ENCODE measurements around the gene ZNF200.
A peak's percentile ranks its signal among the peaks of the same experiment; 100 is the strongest.
"Not testable (repeated sequence)": the region's sequence is repeated elsewhere in the genome, so short reads cannot be mapped to it uniquely, and the experiment has no call there.

The ZNF200 gene

DNA sequence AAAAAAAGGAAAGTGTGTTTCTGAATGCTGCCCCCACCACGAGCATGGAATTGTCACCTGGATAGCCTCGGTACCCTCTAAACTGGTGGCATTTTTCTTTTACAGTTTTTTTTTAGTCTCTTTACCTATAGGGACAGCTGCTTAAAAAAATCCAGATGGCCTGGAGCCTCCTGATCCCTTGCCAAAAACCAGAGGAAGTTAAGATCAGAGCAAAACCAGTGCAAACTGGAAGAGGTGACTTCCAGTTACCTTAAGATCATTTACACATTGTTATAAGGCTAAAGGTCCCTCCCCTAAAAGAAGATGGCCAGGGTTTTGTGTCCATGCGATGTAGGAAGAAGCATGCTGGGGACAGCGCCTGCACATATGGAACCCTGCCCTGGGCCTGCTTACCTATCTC lies 18.0 kb upstream of the ZNF200 start:
- no peak for DNase-seq (ENCODE audit: low read depth in 2 of 2)

DNA sequence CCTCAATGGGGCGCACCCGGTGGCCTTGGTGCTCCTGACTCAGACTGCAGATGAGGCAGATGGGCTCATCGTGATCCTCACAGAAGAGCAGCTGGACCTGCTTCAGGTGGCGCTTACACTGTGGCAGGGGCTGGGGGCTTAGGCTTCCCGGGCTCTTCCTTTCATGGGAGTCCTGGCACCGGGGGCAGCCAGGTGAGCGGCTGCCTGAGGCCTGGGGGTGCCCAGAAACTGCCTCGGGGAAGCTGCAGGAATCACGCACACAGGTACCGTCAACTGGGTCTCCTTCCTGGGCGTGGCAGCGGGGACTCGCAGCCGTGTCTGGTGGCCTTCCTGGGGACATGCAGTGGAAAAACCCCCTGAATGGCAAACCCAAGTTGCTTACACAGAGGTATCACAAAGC lies 14.5 kb upstream of the ZNF200 start:
- no peak for DNase-seq (ENCODE audit: low read depth in 2 of 2)

DNA sequence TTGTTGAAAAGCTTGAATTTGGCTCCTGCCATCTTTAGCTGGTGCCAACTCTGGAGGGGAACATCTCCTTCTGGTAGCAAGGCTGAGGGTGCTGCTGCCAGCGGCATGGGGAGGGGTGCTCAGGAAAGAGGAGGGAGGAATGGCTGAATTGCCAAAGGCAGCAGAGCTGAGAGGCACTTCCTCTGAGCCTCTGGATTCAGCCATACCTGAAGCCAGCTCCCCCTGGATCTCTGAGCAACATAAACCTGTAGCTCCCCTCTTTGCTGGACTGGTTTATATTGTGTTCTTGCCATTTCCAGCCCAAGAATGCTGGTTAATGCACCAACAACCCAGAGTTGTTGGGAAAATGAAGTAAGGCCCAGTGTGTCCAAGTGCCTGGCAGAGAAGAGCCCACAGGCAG lies 14.1 kb upstream of the ZNF200 start:
- DNase-seq (ENCODE audit: low read depth in 2 of 2) = no peak

DNA sequence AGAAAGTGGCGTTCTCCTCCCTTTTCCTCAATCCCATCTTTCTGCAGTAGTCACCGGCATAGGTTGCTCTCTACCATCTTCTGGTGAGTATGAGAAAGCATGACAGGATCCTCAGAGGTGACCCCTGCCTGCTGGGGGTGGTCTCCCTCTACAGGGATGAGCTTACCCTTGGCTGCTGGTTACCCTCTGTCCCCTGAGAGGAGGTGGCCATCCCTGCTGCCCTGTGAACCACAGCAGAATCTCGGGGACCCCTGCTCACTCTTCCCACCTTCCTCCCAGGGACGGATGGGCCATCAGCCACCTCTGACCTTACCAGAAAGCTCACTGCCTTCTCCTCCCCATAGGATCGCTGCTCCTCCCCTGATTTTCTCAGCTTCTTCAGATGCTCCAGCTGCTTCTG lies 13.6 kb upstream of the ZNF200 start:
- DNase-seq (ENCODE audit: low read depth in 2 of 2) = no peak

DNA sequence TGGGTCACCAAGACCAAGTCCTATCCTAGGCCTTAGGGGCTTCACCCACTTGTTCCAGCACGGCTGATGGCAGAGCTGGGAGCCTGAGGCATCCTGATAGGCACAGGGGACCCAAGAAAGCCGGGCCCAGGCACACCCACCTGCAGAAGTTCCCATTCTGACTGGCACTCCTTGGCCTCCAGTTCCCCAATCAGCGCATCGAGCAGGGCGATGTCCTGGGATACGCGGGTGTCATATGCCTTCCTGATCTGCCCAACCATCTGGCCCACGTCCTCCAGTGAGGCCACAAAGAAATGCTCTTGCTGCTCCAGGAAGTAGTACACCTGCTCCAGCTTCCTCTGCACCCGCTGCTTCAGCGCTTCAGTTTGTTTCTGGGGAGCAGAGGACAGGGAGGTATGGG lies 11.9 kb upstream of the ZNF200 start:
- DNase-seq (ENCODE audit: low read depth in 2 of 2) = no peak

- DNase-seq (ENCODE audit: low read depth in 2 of 2) = no peak
Observed at GRCh38 chr16:3246002-3246401, 11.0 kb upstream of the ZNF200 start.

- no peak for DNase-seq (ENCODE audit: low read depth in 2 of 2)
Observed at GRCh38 chr16:3243882-3244281, 8.9 kb upstream of the ZNF200 start.

DNA sequence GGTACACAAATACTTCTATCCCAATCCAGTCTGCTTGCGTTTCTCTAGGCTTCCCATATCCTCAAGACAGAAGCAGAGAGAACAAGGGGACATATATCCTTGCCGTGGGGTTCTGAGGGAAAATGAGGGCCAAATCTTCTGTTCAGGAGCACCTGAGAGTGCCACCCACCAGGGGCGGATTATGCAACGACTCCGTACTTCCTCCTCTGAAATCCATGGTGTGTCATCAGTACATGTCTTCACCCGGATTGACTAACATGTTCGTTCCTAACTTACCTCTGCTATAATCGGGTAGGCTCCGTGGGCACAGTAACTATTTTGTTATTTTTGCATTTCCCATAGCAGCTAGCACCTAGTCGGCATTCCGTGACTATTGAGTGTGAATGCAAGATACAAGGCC lies 7.8 kb upstream of the ZNF200 start:
- no peak for DNase-seq (ENCODE audit: low read depth in 2 of 2)

- DNase-seq (ENCODE audit: low read depth in 2 of 2) = no peak
Observed at GRCh38 chr16:3241761-3242160, 6.8 kb upstream of the ZNF200 start.

GRCh38 chr16:3235856-3236669 lies 1.1 kb upstream of the ZNF200 start:
- DNase-seq (ENCODE audit: low read depth in 2 of 2) = peak in 1 of 2 donors; percentile 13

- DNase-seq (ENCODE audit: low read depth in 2 of 2) = no peak
Observed at GRCh38 chr16:3234543-3234856, 458 bp downstream of the ZNF200 start.

DNA sequence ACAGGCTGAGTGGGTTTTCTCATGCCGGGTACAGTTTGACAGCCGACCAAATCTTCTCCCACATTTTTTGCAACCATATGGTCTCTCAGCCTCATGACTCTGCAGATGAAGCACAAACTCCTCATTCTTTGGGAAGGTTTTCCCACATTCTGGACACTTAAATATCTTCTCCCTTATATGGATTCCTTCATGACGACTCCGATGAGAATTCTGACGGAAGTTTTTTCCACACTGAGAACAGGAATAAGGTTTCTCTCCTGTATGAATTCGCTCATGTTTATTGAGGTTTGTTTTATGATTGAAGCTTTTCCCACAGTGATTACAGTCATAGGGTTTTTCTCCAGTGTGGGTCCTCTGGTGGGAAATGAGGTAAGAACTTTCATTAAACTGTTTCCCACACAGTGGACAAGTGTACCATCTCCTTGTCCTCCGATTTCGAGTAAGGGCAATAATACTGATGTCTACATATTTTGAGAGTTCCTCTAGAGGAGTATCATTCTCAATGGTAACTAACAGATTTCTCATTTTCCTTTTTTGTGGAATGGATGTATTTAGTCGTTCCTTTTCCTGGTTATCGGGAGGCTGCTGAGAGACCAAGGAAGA lies 10.9 kb downstream of the ZNF200 start:
- DNase-seq (ENCODE audit: low read depth in 2 of 2) = no peak

DNA sequence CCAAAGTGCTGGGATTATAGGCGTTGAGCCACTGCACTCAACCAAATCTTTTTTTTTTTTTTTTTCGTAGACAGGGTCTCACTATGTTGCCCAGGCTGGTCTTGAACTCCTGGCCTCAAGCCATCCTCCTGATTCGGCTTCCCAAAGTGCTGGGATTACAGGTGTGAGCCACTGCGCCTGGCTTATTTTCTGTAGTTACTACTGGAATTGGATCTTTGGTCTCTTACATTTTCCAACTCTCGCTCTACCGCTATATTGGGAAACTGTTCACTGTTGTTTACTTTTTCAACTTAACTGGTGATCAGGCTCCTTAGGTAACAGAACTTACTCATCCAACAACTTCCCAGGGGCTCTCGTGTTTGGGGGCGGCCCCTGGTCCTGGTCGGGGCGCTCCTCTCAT lies 14.1 kb downstream of the ZNF200 start:
- DNase-seq (ENCODE audit: low read depth in 2 of 2) = no peak

DNA sequence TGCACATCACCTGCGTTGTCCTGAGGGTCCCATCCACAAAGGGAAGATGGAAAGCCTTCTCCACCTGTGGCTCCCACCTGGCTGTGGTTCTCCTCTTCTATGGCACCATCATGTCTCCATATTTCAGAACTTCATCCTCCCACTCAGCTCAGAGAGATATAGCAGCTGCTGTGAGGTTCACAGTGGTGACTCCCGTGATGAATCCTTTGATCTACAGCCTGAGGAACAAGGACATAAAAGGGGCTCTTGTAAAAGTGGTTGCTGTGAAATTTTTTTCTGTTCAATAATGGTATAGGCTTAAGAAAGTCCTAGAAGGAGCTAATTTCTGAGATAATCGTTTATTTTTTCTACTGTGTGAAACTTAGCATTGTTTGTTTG lies 18.7 kb downstream of the ZNF200 start:
- DNase-seq (ENCODE audit: low read depth in 2 of 2) = no peak

DNA sequence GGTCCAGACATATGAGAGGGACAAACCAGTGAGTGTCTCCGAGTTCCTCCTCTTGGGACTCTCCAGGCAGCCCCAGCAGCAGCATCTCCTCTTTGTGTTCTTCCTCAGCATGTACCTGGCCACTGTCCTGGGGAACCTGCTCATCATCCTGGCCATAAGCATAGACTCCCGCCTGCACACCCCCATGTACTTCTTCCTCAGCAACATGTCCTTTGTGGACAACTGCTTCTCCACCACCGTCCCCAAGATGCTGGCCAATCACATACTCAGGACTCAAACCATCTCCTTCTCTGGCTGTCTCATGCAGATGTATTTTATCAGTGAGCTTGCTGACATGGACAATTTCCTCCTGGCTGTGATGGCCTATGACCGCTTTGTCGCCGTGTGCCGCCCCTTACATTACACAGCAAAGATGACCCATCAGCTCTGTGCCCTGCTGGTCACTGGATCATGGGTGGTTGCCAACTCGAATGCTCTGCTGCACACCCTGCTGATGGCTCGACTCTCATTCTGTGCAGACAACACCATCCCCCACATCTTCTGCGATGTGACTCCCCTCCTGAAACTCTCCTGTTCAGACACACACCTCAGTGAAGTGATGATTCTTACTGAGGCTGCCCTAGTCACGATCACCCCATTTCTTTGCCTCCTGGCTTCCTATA lies 19.2 kb downstream of the ZNF200 start:
- no peak for DNase-seq (ENCODE audit: low read depth in 2 of 2)

GRCh38 chr16:3214904-3215600 lies 19.9 kb downstream of the ZNF200 start:
- no peak for DNase-seq (ENCODE audit: low read depth in 2 of 2)

DNA sequence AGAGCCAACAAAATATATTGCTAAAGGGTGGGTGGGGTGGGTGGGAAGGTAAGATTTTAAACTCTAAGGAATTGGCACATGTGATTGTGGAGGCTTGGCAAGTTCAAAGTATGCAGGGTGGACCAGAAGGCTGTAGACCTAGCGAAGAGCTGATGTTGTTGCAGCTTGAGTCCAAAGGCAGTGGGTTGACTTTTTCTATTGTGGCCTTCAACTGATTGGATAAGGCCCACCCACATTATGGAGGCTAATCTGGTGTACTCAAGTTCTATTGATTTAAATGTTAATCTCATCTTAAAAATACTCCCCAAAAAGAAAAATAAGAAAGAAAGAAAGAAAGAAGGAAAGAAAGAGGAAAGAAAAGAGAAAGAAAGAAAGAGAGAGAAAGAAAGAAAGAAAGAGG lies 22.4 kb downstream of the ZNF200 start:
- no peak for DNase-seq (ENCODE audit: low read depth in 2 of 2)

DNA sequence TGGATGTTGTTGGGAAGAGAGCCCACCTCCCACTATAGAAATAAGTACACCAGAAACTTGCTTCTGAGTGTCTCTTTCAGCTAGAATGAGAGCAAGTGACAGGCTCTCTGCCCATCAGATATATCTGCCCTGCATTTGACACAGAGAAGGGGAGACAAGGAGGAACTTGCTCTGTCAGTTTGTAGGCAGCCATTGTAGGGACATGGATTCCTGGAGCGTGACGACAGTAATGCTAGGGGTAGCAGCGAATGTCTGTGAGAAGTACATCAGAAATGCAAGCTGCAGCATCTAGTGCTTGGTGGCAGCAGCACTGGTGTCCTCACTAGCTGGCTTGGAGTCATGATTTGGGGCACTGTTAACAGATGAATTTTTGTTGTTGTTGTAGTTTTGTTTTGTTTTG lies 23.0 kb downstream of the ZNF200 start:
- DNase-seq (ENCODE audit: low read depth in 2 of 2) = no peak

DNA sequence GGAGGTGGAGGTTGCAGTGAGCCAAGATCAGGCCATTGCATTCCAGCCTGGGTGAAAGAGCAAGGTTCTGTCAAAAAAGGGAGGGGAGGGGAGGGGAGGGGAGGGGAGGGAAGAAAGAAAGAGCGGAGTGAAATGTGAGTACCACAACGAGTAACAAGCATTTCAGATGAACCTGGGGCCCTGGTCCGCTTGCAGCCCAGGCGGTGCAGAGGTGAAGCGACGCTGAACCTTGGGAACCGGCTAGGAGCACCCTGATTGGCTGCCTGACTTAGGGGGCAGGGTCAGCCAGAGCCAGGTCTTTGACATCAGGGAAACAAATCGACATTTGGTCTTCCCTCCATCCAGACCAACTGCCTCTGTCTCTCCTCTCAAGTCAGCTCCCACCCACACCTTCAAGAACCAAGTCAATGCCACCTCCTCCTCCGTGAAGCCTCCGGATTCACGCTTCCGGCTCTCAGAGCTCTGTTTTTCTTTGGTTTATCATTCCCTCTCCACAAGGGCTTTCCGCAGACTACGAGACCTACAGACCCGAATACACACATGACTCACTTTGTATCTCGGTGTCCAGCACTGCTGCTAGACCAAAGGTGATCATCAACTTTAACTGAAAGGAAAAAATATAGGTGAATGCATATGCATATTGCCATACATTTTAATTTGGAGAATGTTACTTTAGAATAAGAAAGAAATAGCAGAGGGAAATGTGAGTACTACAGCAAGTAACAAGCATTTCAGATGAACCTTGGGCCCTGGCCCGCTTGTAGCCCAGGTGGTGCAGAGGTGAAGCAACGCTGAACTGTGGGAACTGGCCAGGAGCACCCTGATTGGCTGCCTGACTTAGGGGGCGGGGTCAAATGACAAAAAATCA lies 27.6 kb downstream of the ZNF200 start:
- no peak for DNase-seq (ENCODE audit: low read depth in 2 of 2)

DNA sequence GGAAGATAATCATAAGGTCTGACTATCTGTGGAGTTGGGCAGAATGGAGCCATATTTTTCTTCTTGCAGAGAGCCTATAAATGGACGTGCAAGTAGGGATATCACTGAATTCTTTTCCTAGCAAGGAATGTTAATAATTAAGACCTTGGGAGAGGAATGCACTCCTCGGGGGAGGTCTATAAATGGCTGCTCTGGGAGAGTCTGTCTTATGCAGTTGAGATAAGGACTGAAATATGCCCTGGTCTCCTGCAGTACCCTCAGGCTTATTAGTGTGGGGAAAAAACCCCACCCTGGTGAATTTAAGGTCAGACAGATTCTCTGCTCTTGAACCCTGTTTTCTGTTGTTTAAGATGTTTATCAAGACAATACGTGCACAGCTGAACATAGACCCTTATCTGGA lies 29.0 kb downstream of the ZNF200 start:
- not testable (repeated sequence) for DNase-seq (ENCODE audit: low read depth in 2 of 2)

DNA sequence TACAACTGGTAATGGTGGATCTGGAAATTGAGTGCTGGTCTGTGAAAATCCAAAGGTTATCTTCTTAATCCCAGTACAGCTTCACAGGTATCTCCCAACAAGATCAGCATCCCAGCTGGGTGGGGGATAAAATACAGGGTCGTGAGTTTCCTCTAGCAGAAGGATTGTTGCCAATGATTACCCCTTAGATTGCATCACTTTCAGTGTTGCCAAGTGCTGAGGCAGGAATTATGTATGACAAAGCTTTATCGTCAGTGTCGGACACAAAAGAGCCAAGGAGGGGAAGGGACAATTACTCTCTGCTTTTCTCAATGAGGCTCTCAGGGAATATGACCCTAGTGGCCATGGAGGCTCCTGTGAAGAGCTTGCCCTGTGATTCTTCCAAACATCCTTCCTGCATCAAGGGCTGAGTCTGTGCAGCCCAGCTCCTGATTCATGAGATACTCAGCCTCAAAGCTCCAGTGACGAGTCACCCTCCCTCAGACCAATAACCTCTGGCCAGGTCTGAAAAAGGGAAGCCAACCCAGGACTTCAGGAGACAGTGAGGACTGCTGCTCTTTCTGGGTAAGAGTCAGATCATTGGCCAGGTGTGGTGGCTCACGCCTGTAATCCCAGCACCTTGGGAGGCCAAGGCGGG lies 31.9 kb downstream of the ZNF200 start:
- no peak for DNase-seq (ENCODE audit: low read depth in 2 of 2)

Data from activated CD4-positive, alpha-beta T cell treated with anti-CD3 and anti-CD28 coated beads for 24 hours (primary cell).